B cell (primary cell): ENCODE data around the gene DNAH10. TPM values are rescaled to one million over a fixed set of nuclear protein-coding genes. Genes with fewer than 3 reads are reported as not detected.

Source experiments
- ATAC-seq: fragments of 200-7000 bp; cut with Tn5 transposase; one replicate; pipeline ENCODE4 v1.10.0; 2021; ENCODE audit warnings: low read depth, mild to moderate bottlenecking, moderate number of reproducible peaks, moderate library complexity
- CTCF ChIA-PET: fragments of 350-600 bp; sonication (Branson Sonifier 250); formaldehyde crosslinking; loops from one replicate; lab custom pipeline; 2021; ENCODE audit warnings: antibody characterized with exemption, inconsistent platforms; lab: Charles Lee
- POLR2A ChIA-PET: fragments of 350-600 bp; sonication (Branson Sonifier 250); formaldehyde crosslinking; loops from one replicate; lab custom pipeline; 2021; ENCODE audit warnings: antibody characterized with exemption; lab: Charles Lee
- DNase-seq: peaks from one replicate; pipeline ENCODE4 v3.0.0; 2013
- H2AFZ ChIP-seq: 2 replicates; pipeline ENCODE4 v1.6.1; 2012; ENCODE audit warnings: mild to moderate bottlenecking, low read depth, low read length; ENCODE audit not compliant: insufficient read depth, poor library complexity, severe bottlenecking
- H3K27ac ChIP-seq, 2 donors: 1 replicate in 1 of 2; 2 replicates in 1 of 2; pipeline ENCODE4 v1.5.1; 2012 to 2013; ENCODE audit warnings: low read length in 2 of 2, mild to moderate bottlenecking in 2 of 2, moderate library complexity in 1 of 2
- H3K27me3 ChIP-seq, 4 experiments: fragments of 200-600 bp in 1 of 4; sonication (generic) in 1 of 4; replicated peaks in 1 of 4; 1 replicate in 2 of 4; 2 replicates in 2 of 4; pipeline versions ENCODE4 v1.6.1 to v1.7.0; 2013 to 2016; ENCODE audit warnings: low read length in 3 of 4, mild to moderate bottlenecking in 2 of 4, mixed read lengths in 1 of 4, moderate library complexity in 1 of 4; ENCODE audit not compliant: insufficient read depth in 4 of 4, control insufficient read depth in 3 of 4; ENCODE audit errors: control extremely low read depth in 1 of 4
- H3K36me3 ChIP-seq, 2 experiments: replicated peaks in 1 of 2; 1 replicate in 1 of 2; 2 replicates in 1 of 2; pipeline versions ENCODE4 v1.6.1 to v1.7.1; 2013; ENCODE audit warnings: low read length in 1 of 2; ENCODE audit not compliant: insufficient read depth in 2 of 2, control insufficient read depth in 1 of 2; ENCODE audit errors: control extremely low read depth in 1 of 2, extremely low read depth in 1 of 2
- H3K4me1 ChIP-seq, 2 donors: fragments of 200-600 bp in 1 of 2; sonication (generic) in 1 of 2; 1 replicate in 1 of 2; 2 replicates in 1 of 2; pipeline versions ENCODE4 v1.5.1 to v1.6.1; 2013 to 2017; ENCODE audit warnings: low read length in 2 of 2; ENCODE audit not compliant: control insufficient read depth in 2 of 2, insufficient read depth in 2 of 2
- H3K4me2 ChIP-seq: replicated peaks from 2 replicates; pipeline ENCODE3; 2012; ENCODE audit warnings: mild to moderate bottlenecking, low read depth, low read length; ENCODE audit not compliant: poor library complexity, severe bottlenecking
- H3K4me3 ChIP-seq, 5 experiments: fragments of 200-600 bp in 1 of 5; sonication (generic) in 1 of 5; 1 replicate in 3 of 5; 2 replicates in 2 of 5; pipeline versions ENCODE4 v1.5.1 to v1.7.0; 2011 to 2016; ENCODE audit warnings: low read length in 4 of 5, mild to moderate bottlenecking in 4 of 5, low read depth in 2 of 5, control low read depth in 1 of 5, moderate library complexity in 1 of 5; ENCODE audit not compliant: insufficient read depth in 1 of 5; ENCODE audit errors: control extremely low read depth in 1 of 5, extremely low read depth in 1 of 5
- H3K79me2 ChIP-seq: fragments of 200-600 bp; sonication (generic); one replicate; pipeline ENCODE4 v1.6.0; 2016; ENCODE audit warnings: low read length; ENCODE audit not compliant: control insufficient read depth, insufficient read depth
- H3K9ac ChIP-seq: fragments of 200-600 bp; sonication (generic); 2 replicates; pipeline ENCODE4 v1.6.1; 2017; ENCODE audit warnings: mild to moderate bottlenecking, low read length, moderate library complexity
- H3K9me3 ChIP-seq, 3 donors: one replicate each; pipeline versions ENCODE4 v1.6.1 to v1.7.1; 2013; ENCODE audit warnings: low read length in 2 of 3; ENCODE audit not compliant: control insufficient read depth in 2 of 3, insufficient read depth in 1 of 3; ENCODE audit errors: control extremely low read depth in 1 of 3
- H4K20me1 ChIP-seq: 2 replicates; pipeline ENCODE4 v1.6.0; 2012; ENCODE audit warnings: mild to moderate bottlenecking, low read length; ENCODE audit not compliant: insufficient read depth, control insufficient read depth, poor library complexity, severe bottlenecking
- H3K27ac Mint-ChIP-seq: one replicate; pipeline ENCODE4 v1.8.0; 2021; ENCODE audit warnings: mixed read lengths
- H3K27me3 Mint-ChIP-seq: one replicate; pipeline ENCODE4 v1.8.0; 2021; ENCODE audit warnings: mixed read lengths
- H3K4me1 Mint-ChIP-seq: one replicate; pipeline ENCODE4 v1.8.0; 2021; ENCODE audit warnings: mixed read lengths
- H3K4me3 Mint-ChIP-seq: one replicate; pipeline ENCODE4 v1.8.0; 2021; ENCODE audit warnings: mixed read lengths
- H3K9me3 Mint-ChIP-seq: one replicate; pipeline ENCODE4 v1.8.0; 2022; ENCODE audit warnings: mixed read lengths; ENCODE audit not compliant: insufficient read depth
- CTCF ChIP-seq: fragments of 200-600 bp; IDR thresholded peaks from one replicate; pipeline ENCODE4 v1.8.0; 2022; ENCODE audit warnings: antibody characterized with exemption, mild to moderate bottlenecking
- EZH2 ChIP-seq: IDR thresholded peaks from 2 replicates; pipeline ENCODE4 v1.6.1; 2012; ENCODE audit warnings: borderline replicate concordance, low read depth, mild to moderate bottlenecking, moderate library complexity, low read length; ENCODE audit not compliant: insufficient read depth, poor library complexity, severe bottlenecking
- WGBS: methylation state at CpG from one replicate; pipeline ENCODE4 v1.1.5; 2013; ENCODE audit warnings: missing lambda C conversion rate; ENCODE audit not compliant: insufficient coverage; 5-methylcytosine and 5-hydroxymethylcytosine counted together
- intact Hi-C: fragments of 100-400 bp; cut with micrococcal nuclease; formaldehyde crosslinking; loops from one replicate; pipeline ENCODE4 v1.10.0; 2022
- polyA plus RNA-seq: library from polyadenylated mRNA; depleted of rRNA; stranded (reverse); fragments of >200 nt; gene quantifications from 2 replicates; pipeline ENCODE4 v1.2.3, GENCODE V29; 2012
- total RNA-seq, 2 donors: library from RNA; stranded (reverse); fragments of 120-200 nt in 1 of 2; gene quantifications; 1 replicate in 1 of 2; 2 replicates in 1 of 2; pipeline versions ENCODE4 v1.2.3 to v1.2.4, GENCODE V29; 2013 to 2022

The DNAH10 gene
- total and polyA plus RNA-seq, 2 donors (not counting 1 experiment from before 2014, with no cell fraction given), result 0.24 to 0.99 TPM

DNA sequence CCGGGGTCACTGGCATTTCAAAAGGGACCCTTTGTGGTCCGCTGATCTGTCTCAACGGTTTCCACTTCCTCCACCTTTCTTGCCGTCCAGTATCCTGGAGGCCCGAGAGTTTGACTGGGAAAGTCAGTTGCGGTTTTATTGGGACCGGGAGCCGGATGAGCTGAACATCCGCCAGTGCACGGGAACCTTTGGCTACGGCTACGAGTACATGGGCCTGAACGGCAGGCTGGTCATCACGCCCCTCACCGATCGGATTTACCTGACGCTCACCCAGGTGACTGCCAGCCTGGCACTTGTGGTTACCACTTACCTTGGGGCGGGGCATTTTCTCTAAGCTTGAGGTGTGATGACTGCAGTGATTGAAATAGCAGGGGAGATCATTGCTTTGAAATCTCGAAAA is 83.8 kb downstream of the DNAH10 start:
- intact Hi-C loops, result no loop called here
- ChIA-PET POLR2A (no interaction called here), CTCF (no interaction called here)
- no peaks in the 10 kb centered on the region for H3K27me3 ChIP-seq
- TF ChIP-seq EZH2 (no peak), CTCF (no peak)
- H3K27me3 Mint-ChIP-seq, result peaks cover 4% of the 10 kb centered on the region
- H3K4me1 Mint-ChIP-seq, result no peaks in the 10 kb centered on the region
- no peaks in the 10 kb centered on the region for H3K36me3 ChIP-seq
- no peak overlapping the region for H3K27ac ChIP-seq
- H3K9me3 Mint-ChIP-seq, result no peaks in the 10 kb centered on the region
- no peak for DNase-seq
- WGBS, result 97% methylated on average over 18 of the region's 19 CpGs
- H3K9me3 ChIP-seq, result no peaks in the 10 kb centered on the region
- no peaks in the 10 kb centered on the region for H4K20me1 ChIP-seq
- H3K79me2 ChIP-seq, result no peaks in the 10 kb centered on the region
- no peaks in the 10 kb centered on the region for H3K4me1 ChIP-seq
- H3K4me3 ChIP-seq, result no peak overlapping the region
- no peak overlapping the region for H3K27ac Mint-ChIP-seq
- ATAC-seq, result no peak
- no peak overlapping the region for H3K9ac ChIP-seq
- no peak overlapping the region for H3K4me3 Mint-ChIP-seq
- no peak overlapping the region for H2AFZ ChIP-seq
- H3K4me2 ChIP-seq, result no peak overlapping the region

GRCh38 chr12:123846340-123846739 is 84.2 kb downstream of the DNAH10 start:
- no peaks in the 10 kb centered on the region for H3K79me2 ChIP-seq
- H3K4me3 Mint-ChIP-seq, result no peak overlapping the region
- H2AFZ ChIP-seq, result no peak overlapping the region
- no peaks in the 10 kb centered on the region for H4K20me1 ChIP-seq
- no peak overlapping the region for H3K4me3 ChIP-seq
- H3K4me2 ChIP-seq, result no peak overlapping the region
- TF ChIP-seq CTCF (no peak), EZH2 (no peak)
- no peaks in the 10 kb centered on the region for H3K9me3 ChIP-seq
- H3K9me3 Mint-ChIP-seq, result no peaks in the 10 kb centered on the region
- POLR2A ChIA-PET, result no interaction called here
- H3K27me3 ChIP-seq, result no peaks in the 10 kb centered on the region
- H3K4me1 Mint-ChIP-seq, result no peaks in the 10 kb centered on the region
- ATAC-seq, result no peak
- H3K27ac Mint-ChIP-seq, result no peak overlapping the region
- H3K36me3 ChIP-seq, result no peaks in the 10 kb centered on the region
- no peaks in the 10 kb centered on the region for H3K4me1 ChIP-seq
- CTCF ChIA-PET, result no interaction called here
- no peak for DNase-seq
- peaks cover under 1% of the 10 kb centered on the region for H3K27me3 Mint-ChIP-seq
- H3K9ac ChIP-seq, result no peak overlapping the region
- H3K27ac ChIP-seq, result no peak overlapping the region
- intact Hi-C loops, result no loop called here
- WGBS, result 93% methylated on average over 3 of the region's 5 CpGs
